Transverse colon (tissue), 4 donors: ENCODE measurements around the gene FTCDNL1. TPM values are rescaled to one million over a fixed set of nuclear protein-coding genes. Genes with fewer than 3 reads are reported as not detected.

ENCODE experiments used
- DNase-seq: peaks from one replicate; pipeline ENCODE4 v3.0.0-alpha.2; 2019
- H3K27ac ChIP-seq, 4 donors: fragments of 200-600 bp; sonication (generic); 2 replicates each; pipeline ENCODE4 v1.5.1; 2016 to 2018; ENCODE audit warnings: inconsistent platforms in 4 of 4
- H3K27me3 ChIP-seq: fragments of 200-600 bp; sonication (generic); 2 replicates; pipeline ENCODE4 v1.5.1; 2017; ENCODE audit warnings: inconsistent platforms
- H3K36me3 ChIP-seq, 4 donors: fragments of 200-600 bp; sonication (generic); 2 replicates each; pipeline ENCODE4 v1.5.1; 2017 to 2019; ENCODE audit warnings: inconsistent platforms in 4 of 4
- H3K4me1 ChIP-seq, 4 donors: fragments of 200-600 bp; sonication (generic); 2 replicates each; pipeline ENCODE4 v1.5.1; 2017 to 2020; ENCODE audit warnings: inconsistent platforms in 4 of 4
- H3K4me3 ChIP-seq, 4 donors: fragments of 200-600 bp; sonication (generic); 1 replicate in 1 of 4; 2 replicates in 3 of 4; pipeline versions ENCODE4 v1.5.1 to v1.6.1; 2017 to 2019; ENCODE audit warnings: inconsistent platforms in 4 of 4
- H3K9me3 ChIP-seq, 2 donors: fragments of 200-600 bp; sonication (generic); 2 replicates each; pipeline ENCODE4 v1.5.1; 2017 to 2019; ENCODE audit warnings: inconsistent platforms in 2 of 2
- EP300 ChIP-seq: sonication (generic); formaldehyde crosslinking; IDR thresholded peaks from one replicate; pipeline ENCODE4 v1.6.1; 2017; ENCODE audit warnings: antibody characterized with exemption, low read depth
- POLR2A ChIP-seq: fragments of 450-650 bp; IDR thresholded peaks from one replicate; pipeline ENCODE4 v1.6.1; 2016; ENCODE audit warnings: antibody characterized with exemption, mild to moderate bottlenecking, moderate library complexity
- POLR2AphosphoS5 ChIP-seq, 3 donors: sonication (generic); formaldehyde crosslinking; IDR thresholded peaks; one replicate each; pipeline ENCODE4 v1.6.1; 2016; ENCODE audit warnings: antibody characterized with exemption in 3 of 3
- whole genome bisulfite sequencing, 2 donors: methylation state at CpG; one replicate each; pipeline ENCODE4 v1.1.5; 2018; ENCODE audit warnings: low coverage in 1 of 2; 5-methylcytosine and 5-hydroxymethylcytosine counted together
- in situ Hi-C, 4 donors: fragments of 200-750 bp; cut with MboI; loops; one replicate each; pipeline versions ENCODE4 v1.15.0 to v1.15.1; 2017; ENCODE audit warnings: low sequenced_read_pairs in 3 of 4, low pct_ligation_motif_present in 1 of 4, low pct_unique_long_range_greater_than_20kb in 1 of 4
- intact Hi-C: fragments of 100-400 bp; cut with DNase I; formaldehyde crosslinking; loops from one replicate; pipeline ENCODE4 v1.15.1; 2023; ENCODE audit warnings: low total_unique reads
- total RNA-seq, 4 donors: library from RNA; depleted of rRNA; stranded (reverse); fragments of >200 nt; gene quantifications; one replicate each; pipeline ENCODE4 v1.1.0, GENCODE V29; 2016
- TF ChIP-seq, protein P1 (sequence below), 5 experiments: fragments of 200-600 bp in 3 of 5; fragments of 450-650 bp in 2 of 5; sonication (generic) in 3 of 5; IDR thresholded peaks; 1 replicate in 2 of 5; 2 replicates in 3 of 5; pipeline ENCODE4 v1.5.1; 2016 to 2017; ENCODE audit warnings: antibody characterized with exemption in 5 of 5, inconsistent platforms in 3 of 5, mild to moderate bottlenecking in 2 of 5, moderate library complexity in 1 of 5

Gene FTCDNL1
- total RNA-seq, 4 donors from 2014 or later: 1.8 to 2.7 TPM; not detected in 2

DNA sequence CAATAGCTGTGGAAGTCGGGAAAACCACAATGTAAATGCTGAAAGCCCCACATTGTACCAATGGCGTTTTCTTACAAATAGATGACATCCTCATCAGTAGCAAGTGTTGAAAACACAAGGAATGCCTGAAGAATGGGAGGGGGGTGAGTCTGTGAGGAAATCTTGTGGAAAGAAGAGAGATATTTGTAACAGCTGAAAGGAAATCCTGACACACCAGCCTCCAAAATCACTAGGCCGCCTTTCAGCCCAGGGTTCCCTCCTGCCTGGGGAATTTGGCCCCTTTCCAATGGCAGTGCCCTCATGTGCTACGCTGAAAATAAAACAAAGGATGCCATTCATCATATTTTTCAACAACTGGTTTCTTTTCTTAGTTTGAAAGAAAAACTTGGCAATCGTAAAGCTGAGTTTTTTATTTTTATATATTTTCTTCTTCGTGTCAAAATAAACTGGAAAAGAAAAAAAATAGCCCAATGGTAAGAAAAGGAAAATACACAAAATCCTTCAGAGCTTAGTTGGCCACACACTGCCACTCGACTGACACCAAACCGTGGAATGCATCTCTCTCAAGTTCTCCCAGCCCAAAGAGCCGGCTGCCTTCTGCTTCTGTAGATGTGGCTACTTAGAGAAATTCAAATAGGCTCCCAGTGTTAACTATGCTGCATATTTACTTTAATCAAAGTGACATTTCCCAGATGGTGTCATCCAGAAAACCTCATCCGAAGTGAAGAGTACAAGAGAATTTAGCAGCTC is 52.0 kb downstream of the FTCDNL1 start:
- H3K9me3 ChIP-seq: no peaks in the 10 kb centered on the region
- TF ChIP-seq POLR2AphosphoS5 (IDR thresholded peaks at IDR 0.05): no peak
- TF ChIP-seq POLR2A: no peak
- no peak for TF ChIP-seq EP300
- TF ChIP-seq, protein P1, sequence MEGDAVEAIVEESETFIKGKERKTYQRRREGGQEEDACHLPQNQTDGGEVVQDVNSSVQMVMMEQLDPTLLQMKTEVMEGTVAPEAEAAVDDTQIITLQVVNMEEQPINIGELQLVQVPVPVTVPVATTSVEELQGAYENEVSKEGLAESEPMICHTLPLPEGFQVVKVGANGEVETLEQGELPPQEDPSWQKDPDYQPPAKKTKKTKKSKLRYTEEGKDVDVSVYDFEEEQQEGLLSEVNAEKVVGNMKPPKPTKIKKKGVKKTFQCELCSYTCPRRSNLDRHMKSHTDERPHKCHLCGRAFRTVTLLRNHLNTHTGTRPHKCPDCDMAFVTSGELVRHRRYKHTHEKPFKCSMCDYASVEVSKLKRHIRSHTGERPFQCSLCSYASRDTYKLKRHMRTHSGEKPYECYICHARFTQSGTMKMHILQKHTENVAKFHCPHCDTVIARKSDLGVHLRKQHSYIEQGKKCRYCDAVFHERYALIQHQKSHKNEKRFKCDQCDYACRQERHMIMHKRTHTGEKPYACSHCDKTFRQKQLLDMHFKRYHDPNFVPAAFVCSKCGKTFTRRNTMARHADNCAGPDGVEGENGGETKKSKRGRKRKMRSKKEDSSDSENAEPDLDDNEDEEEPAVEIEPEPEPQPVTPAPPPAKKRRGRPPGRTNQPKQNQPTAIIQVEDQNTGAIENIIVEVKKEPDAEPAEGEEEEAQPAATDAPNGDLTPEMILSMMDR (IDR thresholded peaks at IDR 0.05): no peak
- in situ Hi-C loops: no loop called here
- DNase-seq: peak; percentile 14
- no peaks in the 10 kb centered on the region for H3K27me3 ChIP-seq
- no peaks in the 10 kb centered on the region for H3K36me3 ChIP-seq
- 43 to 51% methylated on average over 7 to 10 of the region's 10 CpGs for WGBS, 2 donors
- intact Hi-C loops: no loop called here
- H3K27ac ChIP-seq: no peak overlapping the region
- no peak overlapping the region for H3K4me3 ChIP-seq
- peaks cover 0 to 14% (median 0%) of the 10 kb centered on the region in 4 donors for H3K4me1 ChIP-seq

DNA sequence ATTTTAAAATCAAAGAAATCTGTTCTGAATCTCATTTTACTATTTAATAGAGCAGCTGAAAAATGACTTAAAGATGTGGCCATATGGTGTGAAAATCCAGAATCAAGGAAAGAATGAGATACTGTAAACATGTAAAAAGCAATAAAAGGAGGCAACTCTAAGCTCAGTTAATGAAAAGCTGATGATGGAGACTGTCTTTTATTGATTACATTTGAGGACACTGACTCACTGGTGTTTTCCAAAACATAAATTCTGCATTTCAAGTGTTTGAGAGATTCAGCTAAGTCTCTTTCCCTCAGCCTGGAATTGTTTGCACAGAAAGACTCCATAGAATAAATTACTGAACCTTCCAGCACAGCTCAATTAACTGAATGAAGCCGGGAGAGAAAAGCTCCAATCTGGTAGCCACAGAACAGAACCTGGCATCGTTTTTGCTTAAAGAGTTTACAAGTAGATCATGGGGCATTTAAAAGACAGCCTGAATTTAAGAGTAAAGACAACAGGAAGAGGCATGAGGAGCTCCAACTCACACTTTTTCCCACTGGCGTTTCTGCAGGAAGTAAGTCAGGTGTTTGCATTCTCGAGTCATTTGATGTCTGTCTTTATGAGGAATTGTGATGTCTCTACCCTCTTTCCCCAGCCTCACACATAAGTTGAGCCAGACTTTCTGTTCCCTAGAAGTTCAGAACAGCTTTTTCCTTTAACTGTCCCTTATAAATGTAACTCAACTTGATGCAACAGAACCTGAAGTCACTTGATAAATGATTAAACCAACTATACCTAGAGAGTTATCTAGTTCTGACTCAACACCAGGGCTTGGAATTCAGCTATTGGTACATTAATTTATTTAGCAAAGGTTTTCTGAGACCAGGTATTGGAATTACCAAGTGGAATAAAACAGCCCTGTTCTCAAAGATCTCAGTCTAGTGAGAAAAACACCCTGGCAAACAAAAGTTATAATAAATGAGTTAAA is 53.3 kb downstream of the FTCDNL1 start:
- Histone ChIP-seq H3K27me3 (no peaks in the 10 kb centered on the region), H3K36me3 (no peaks in the 10 kb centered on the region), H3K27ac (no peak overlapping the region), H3K4me1 (peaks cover 0 to 14% (median 0%) of the 10 kb centered on the region in 4 donors), H3K4me3 (no peak overlapping the region), H3K9me3 (no peaks in the 10 kb centered on the region)
- intact Hi-C loops: no loop called here
- 28 to 33% methylated on average over 3 to 4 of the region's 4 CpGs for WGBS, 2 donors
- TF ChIP-seq EP300 (no peak), POLR2A (no peak), POLR2AphosphoS5 (IDR thresholded peaks at IDR 0.05) (no peak)
- TF ChIP-seq, protein P1 (IDR thresholded peaks at IDR 0.05): no peak
- no peak for DNase-seq
- in situ Hi-C loops: no loop called here

DNA sequence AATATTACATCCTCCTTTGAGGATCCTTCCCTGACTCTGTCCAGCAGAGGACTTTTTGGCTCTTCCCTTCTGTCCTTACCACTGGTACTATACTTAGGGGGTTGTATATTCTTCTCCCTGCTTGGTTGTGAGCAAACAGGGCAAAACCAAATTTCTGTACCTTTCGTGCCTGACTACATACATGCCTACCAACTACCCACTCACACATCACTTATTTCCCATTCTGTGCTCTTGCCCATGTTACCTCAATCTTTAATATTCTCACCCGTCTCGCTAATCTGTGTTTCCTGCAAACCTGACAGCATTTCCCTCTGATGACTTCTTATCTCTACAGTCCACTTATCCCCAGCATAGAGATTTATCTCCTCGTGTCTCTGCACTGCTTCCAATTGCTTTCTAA is 58.6 kb downstream of the FTCDNL1 start:
- no peak overlapping the region for H3K4me3 ChIP-seq
- 66 to 69% methylated on average over 4 of the region's 4 CpGs for WGBS, 2 donors
- in situ Hi-C loops: no loop called here

DNA sequence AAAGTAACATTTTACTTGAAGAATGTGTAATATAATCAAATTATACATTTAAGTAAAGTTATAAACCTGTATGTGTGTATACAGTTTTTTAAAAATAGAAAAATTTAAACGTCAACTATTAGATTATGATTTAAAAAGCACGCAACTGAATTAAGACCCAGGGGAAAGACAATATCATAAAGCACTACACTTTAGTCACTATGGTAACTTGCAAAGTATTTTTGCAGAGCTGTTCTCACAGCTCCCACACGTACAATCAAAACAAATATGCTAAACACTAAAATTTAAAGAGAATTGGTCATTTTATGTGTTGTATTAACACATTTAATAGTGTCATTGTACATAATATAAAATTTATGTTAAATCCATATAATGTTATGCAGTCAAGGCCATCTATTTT is 59.7 kb downstream of the FTCDNL1 start:
- H3K9me3 ChIP-seq: no peaks in the 10 kb centered on the region
- H3K4me3 ChIP-seq: no peak overlapping the region
- no peaks in the 10 kb centered on the region for H3K27me3 ChIP-seq
- WGBS, 2 donors: 70 to 74% methylated on average over 3 of the region's 3 CpGs
- in situ Hi-C loops: no loop called here
- intact Hi-C loops: no loop called here
- no peak for DNase-seq
- TF ChIP-seq POLR2AphosphoS5 (IDR thresholded peaks at IDR 0.05) (no peak), EP300 (no peak)
- TF ChIP-seq, protein P1 (IDR thresholded peaks at IDR 0.05): no peak
- H3K27ac ChIP-seq: no peak overlapping the region
- H3K36me3 ChIP-seq: no peaks in the 10 kb centered on the region
- H3K4me1 ChIP-seq: no peaks in the 10 kb centered on the region

More for the DNA sequence above, 58.6 kb downstream of the FTCDNL1 start:
- H3K27me3 ChIP-seq: no peaks in the 10 kb centered on the region
- no peaks in the 10 kb centered on the region for H3K9me3 ChIP-seq
- intact Hi-C loops: no loop called here
- TF ChIP-seq POLR2AphosphoS5 (IDR thresholded peaks at IDR 0.05): no peak
- no peaks in the 10 kb centered on the region for H3K36me3 ChIP-seq
- no peak overlapping the region for H3K27ac ChIP-seq
- H3K4me1 ChIP-seq: peaks cover 0 to 2% (median 0%) of the 10 kb centered on the region in 4 donors
- DNase-seq: no peak
